Fibroblast of peridontal ligament (primary cell): ENCODE results near the gene COL28A1.

ENCODE experiments used
- DNase-seq: peaks from one replicate; pipeline ENCODE4 v3.0.0-alpha.2; 2010; ENCODE audit errors: extremely low read depth

The COL28A1 gene

DNA sequence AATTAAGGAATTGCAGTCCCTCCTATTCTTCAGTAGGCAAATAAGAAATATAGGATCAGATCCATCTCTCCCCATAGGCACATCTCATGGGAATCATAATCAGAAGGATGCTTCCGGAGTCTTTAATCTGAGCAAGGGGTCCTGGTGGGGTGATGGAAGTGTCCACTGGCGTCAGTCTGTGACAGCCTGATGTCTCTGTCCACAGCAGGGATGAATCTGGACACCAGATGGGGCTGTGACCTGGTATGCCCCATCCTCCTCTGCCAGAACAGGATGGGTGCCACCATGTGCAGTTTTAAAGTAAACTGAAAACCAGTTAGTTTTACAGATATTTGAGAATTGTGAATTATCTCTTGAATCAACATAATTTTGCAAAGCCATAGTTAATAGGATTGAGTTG is 204.7 kb downstream of the COL28A1 start:
- DNase-seq, result no peak

GRCh38 chr7:7329326-7329725 is 206.3 kb downstream of the COL28A1 start:
- DNase-seq, result no peak

GRCh38 chr7:7327423-7327822 is 208.2 kb downstream of the COL28A1 start:
- DNase-seq, result no peak

DNA sequence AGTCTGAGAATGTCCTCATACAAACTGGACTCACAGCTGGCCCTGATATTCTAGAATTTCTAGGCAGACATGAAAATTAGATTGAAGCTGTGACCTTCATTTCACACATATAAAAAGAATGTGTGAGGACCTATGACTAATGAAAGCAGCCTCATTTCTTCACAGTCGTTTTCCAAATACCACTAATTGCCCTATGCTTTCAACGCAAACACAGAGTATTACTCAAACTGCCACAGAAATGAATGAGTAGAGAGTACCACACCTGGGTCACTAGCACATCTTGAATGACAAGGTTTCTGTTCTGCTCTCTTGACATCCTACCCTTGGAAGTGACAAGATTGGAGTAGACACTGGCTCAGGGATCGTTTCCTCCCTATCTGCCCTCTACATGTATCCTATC is 211.0 kb downstream of the COL28A1 start:
- no peak for DNase-seq

DNA sequence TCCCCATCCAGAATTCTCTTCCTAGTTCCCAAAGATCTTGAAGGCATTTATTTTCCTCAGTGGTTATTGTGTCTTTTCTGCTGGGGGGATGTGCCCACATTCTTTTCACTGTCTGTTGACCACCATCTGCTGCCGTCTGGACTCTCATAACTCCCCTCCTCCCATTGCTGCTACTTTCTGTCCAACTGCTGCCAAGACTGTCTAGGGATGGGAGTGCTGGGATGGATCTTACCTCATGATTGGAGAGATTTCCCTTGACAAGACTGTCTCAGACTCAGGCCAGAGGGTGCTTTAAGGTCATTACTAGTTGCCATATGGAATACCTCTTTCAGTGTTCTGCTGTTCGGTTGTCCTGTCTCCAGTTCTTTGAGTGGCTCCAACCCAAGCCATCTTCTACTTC is 211.8 kb downstream of the COL28A1 start:
- no peak for DNase-seq

DNA sequence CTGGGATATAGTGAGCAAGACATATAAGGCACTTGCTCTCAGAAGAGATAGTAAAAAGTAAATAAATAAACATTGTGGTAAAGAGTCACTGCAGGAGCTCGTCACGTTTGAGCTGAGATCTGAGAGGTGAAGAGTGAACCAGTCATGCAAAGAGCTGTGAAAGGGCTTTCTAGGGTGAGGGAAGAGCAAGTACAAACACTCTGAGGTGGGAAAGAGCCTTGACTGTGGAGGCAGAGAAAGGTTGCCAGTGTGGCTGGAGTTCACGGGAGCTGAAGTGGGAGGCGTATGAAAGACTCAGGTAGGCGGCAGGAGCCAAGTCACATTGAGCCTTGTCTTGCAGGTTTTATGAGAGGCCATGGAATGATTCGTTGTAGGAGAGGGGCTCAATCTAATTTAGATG is 212.3 kb downstream of the COL28A1 start:
- no peak for DNase-seq

DNA sequence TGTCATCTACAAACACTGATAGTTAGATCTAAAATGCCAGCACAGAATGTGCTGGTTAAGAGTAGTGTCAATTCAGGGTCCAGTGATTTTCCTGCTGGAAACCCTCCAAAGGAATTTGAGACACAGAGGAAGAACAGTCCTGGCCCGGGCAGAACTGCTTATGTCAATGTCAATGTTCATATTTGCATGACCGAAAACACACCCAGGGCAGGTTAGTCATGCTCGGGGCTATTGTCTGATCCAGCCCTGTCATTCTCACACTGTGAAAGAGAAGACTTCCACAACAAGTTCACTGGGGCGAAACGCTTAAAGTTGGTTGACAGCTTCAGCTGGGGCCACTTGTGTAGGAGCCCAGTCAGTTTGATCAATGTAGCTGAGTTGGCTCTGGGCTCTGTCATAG is 214.0 kb downstream of the COL28A1 start:
- DNase-seq, result peak; percentile 8

- DNase-seq, result no peak
Observed at GRCh38 chr7:7318601-7319000, 217.1 kb downstream of the COL28A1 start.

- DNase-seq, result no peak
Observed at GRCh38 chr7:7317850-7318249, 217.8 kb downstream of the COL28A1 start.

GRCh38 chr7:7315851-7316250 is 219.8 kb downstream of the COL28A1 start:
- DNase-seq, result no peak

DNA sequence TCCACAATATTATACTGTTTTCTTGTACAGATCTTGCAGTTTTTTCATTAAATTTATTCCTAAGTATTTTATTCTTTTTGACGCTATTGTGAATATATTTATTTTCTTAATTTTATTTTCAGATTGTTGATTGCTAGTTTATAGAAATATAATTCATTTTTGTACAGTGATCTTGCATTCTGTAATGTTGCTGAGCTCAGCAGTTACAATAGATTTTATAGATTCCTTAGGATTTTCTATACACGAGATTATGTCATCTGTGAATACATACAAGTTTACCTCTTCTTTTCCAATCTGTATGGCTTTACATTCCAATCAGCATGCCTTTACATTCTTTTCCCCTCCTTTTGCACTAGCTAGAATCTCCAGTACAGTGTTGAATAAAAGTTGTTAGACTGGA is 223.3 kb downstream of the COL28A1 start:
- DNase-seq, result no peak

DNA sequence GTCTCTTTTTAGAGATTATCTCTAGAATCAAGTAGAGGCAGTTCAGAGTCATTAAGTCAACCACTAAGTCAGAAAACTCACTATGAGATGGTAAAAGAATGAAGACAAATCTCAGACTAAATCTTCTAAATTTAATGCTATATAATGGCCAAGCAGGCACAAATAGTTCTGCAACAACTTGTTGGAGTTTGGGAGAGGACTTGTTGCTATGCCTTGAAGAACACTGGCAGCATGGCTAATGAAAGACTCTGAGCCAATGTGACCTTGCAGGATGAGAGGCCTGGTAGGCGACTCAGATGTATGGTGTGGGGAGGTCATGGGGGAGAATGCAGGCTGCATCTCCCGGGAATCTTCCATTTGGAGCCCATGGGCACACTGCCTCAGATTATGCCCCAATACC is 224.7 kb downstream of the COL28A1 start:
- DNase-seq, result no peak

DNA sequence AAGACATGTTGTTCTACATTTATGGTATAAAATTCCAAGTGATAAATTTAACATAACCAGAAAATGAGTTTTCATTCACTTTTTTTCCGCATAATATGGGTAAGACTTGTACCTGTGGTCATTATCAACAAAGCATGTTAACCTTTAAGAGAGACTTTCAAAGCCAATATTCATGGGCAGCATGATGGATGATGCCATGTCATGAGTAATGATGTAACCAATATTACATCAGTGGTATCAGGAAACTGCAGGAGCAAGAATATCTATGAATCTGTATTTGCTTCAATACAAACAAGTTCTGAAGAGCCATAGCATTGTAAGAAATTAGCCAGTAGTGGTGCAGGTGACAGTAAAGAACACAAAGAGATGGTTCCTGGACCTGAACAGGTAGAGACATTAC is 226.5 kb downstream of the COL28A1 start:
- no peak for DNase-seq
